ENCODE results near the gene PPP1CC.
"Not testable (repeated sequence)": the region's sequence is repeated elsewhere in the genome, so short reads cannot be mapped to it uniquely, and the experiment has no call there.

The PPP1CC gene

DNA sequence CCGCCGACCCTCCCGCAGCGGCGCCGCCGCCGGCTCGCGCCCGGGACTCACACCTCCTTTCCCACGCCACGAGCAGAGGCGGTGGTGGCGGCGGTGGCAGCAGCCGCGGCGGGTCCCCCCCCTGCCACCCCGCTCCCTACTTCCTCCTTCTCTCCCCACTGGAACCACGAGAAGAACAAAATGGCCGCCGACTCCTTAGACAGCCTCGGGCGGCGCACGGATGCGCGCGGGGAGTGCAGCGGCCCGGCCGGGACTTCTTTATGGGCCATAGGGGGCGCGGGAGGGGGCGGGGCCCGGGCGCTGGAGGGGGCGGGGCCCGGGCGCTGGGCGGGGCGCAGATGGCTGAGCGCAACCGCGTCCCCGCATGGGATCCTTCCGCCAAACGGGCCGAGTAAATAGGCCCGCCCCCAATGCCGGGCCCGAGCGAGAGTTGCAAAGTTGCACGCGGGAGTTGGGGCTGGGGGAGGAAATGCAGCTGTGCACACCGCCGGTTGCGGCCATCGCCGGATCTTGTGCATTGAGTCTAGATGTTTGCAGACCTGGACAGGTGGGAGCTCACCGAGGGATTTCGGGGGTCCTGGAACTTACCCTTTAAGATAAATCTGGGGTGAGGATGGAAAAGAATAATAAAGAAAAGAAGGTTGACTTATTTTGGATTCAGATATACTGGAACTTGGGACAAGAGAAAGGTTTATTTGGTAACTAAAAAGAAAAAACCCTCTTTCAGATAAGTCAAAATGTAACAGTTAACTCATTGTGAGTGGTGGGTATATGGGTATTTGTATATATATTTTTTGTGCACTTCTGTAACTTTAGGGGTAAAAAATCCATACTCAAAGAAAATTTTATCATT is at the start of gene PPP1CC:
TSS of gene PPP1CC (minus strand) at position 174 of the 853 bp plus-strand sequence. CDS start 184 bp downstream, outside the sequence.
- DNase-seq, result peak; percentile 92

GRCh38 chr12:110791589-110791988 is 48.9 kb upstream of the PPP1CC start:
- no peak for DNase-seq

DNA sequence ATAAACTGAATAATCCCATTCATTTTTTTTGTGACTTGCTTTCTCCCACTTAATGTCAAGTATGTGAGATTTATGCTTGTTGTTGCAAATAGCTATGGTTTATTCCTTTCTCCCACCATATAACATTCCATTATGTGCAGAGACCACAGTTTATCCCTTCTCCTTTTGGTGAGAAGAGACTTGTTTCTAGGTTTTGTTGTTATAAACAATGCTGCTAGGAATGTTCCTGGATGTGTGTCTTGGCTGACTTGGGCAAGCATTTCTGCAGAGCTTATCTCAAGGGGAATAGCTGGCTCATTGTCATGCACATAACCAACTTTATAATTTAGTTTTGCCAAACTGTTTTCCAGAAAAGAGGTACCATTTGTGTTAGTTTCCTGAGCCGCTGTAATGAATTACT is 47.6 kb upstream of the PPP1CC start:
- DNase-seq, result no peak

DNA sequence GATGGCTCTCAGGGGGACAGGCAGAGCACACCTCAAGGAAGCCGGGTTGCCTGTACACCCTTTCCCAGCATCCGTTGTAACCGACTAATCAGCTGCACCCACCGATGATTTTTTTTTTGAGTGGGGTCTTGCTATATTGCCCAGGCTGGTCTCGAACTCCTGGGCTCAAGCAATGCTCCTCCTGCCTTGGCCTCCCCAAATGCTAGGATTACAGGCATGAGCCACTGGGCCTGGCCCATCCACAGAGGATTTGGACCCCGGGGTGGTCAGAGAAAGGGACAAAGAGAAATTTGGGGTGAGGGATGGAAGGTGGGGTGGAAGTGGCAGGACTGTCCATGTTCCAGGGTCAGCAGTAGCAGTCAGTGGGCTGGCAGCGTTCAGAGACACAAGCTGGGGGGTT is 43.3 kb upstream of the PPP1CC start:
- no peak for DNase-seq

GRCh38 chr12:110785240-110785639 is 42.5 kb upstream of the PPP1CC start:
- no peak for DNase-seq

DNA sequence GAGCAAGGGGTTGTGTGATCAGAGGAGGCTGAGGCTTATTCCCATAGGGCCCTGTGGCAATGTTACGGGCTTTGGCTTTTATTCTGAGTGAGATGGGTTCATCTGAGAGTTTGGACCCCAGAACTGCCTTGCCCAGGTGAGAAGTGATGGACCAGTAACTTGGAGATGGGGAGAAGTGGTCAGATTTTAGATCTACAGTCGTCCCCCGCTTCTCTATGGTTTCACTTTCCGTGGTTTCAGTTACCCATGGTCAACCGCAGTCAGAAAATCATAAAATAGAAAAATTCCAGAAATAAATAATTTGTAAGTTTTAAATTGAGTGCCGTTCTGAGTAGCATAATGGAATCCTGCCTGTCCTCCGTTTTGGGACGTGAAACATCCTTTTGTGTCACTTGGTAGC is 40.2 kb upstream of the PPP1CC start:
- DNase-seq, result no peak

- no peak for DNase-seq
Observed at GRCh38 chr12:110782094-110782493, 39.4 kb upstream of the PPP1CC start.

- no peak for DNase-seq
Observed at GRCh38 chr12:110780448-110780847, 37.8 kb upstream of the PPP1CC start.

GRCh38 chr12:110778833-110779577 is 36.3 kb upstream of the PPP1CC start:
- no peak for DNase-seq

DNA sequence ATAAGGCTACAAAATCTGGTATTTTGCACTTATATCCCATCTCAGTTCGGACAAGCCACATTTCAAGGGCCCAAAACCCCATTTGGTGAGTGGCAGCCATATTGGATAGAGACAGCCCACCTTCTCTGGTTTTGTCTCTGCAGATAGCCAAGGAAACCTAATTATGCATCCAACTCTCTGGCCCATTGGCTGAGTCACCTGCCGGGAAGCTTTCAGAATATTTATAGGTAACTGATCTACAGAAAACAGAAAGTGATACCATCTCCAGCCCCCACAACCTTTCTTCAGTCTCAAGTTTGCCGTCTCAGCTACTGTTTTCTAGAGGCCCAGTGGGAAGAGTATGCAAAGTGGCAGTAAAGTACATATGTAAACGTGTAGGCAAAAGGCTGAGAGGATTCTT is 33.7 kb upstream of the PPP1CC start:
- no peak for DNase-seq

- no peak for DNase-seq
Observed at GRCh38 chr12:110775997-110776396, 33.3 kb upstream of the PPP1CC start.

DNA sequence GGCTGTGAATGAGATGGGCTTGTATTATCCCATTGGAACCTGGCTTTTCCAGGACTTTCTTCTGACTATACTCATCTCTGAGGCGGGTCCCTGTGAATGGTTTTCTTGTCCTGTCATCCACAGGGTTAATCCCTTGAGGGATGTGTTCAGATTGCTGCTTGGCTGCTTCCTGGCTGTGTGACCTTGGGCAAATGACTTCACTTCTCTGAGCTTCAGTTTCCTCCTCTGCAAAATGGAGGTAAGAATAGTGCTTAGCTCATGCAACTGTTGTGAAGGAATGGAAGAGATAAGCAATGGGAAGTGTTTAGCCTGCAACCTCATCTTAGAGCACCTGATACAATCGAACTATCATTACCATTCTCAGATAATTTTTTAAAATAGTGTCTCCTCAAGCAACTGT is 32.1 kb upstream of the PPP1CC start:
- no peak for DNase-seq

GRCh38 chr12:110768960-110769359 is 26.3 kb upstream of the PPP1CC start:
- no peak for DNase-seq

DNA sequence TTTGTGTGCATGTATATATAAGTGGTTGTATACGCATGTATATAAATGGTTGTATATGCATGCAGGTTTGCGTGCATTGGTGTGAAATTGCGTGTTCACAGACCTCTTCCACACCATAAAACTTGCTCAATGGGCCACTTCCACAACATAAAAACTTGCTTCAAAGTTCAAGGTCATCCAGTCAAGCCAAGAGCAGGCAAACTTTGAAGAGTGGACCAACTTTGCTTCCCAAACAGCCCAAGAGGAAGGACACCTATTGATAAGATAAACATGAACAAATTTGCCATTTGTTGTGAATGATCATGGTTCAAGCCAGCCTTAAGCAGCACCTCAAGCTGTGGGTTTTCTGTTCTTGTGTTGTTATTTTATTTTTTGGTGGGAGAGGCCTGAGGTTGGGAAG is 25.2 kb upstream of the PPP1CC start:
- no peak for DNase-seq

DNA sequence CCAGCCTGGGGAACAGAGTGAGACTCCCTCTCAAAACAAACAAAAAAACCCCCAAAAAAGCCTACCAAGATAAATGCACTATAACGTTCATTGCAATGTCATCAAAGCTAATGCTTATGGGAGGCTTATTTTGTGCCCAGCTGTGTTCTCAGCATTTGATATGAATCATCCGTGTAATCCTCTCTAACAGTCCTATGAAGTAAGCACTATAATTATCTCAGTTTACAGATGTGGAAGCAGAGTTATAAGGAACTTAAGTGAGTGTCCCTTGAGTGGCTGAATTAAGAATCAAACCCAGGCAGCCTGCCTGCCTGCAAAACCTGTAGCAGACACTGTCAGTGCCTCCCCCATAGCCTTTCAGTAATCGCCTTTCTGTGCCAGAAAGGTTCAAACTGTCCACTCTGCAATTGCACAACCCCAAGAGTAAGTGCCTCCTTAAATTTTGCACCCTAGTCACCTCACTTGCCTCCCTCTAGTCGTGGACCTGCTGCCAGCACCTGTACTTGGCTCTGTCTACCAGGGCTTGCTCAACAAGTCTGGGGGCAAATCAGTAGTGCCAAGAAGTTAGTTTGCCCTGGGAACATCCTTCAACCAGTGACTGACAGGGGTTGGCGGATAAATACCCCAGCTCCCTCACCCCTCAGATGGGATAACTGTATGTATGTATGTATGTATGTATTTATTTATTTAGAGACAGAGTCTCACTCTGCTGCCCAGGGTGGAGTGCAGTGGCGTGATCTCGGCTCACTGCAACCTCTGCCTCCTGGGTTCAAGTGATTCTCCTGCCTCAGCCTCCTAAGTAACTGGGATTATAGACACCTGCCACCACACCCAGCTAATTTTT is 23.8 kb upstream of the PPP1CC start:
- no peak for DNase-seq

GRCh38 chr12:110765572-110765971 is 22.9 kb upstream of the PPP1CC start:
- DNase-seq, result not testable (repeated sequence)

DNA sequence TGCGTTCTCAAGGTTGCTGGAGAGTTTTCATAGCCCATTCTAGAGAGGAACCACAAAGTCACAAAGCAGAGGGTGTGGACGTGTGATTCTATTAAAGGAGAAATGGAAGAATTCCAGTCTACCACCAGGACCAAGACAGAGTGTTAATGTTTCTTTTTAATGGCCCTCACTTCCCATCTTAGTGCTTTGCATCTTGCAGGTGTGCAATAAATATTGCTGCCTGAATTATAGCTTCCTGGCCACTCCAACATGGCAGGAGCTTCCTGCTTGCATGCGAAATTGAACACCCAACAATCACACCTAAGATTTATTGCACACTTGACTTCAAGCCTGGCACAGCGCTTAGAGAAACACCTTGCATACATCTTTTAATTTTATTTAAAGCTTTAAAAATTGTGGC is 22.4 kb upstream of the PPP1CC start:
- DNase-seq, result no peak

DNA sequence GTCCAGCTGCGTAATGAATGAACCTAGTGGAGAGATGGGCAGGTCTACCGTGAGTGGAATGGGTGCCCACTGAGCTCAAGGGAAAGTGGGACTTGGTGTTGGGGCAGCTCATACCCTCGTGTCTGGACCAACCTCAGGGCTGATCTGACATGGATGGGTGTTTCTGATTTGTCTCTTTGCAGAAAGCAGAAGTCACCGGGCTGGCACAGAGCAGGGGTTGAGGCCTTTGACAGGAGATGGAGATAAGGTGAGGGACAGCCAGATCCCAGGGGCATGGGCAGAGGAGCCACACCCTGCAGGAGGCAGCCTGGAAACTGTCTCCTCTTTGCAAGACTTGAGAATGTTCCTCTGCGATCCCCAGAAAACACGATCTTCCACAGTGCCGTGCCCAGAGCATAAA is 20.9 kb upstream of the PPP1CC start:
- no peak for DNase-seq

DNA sequence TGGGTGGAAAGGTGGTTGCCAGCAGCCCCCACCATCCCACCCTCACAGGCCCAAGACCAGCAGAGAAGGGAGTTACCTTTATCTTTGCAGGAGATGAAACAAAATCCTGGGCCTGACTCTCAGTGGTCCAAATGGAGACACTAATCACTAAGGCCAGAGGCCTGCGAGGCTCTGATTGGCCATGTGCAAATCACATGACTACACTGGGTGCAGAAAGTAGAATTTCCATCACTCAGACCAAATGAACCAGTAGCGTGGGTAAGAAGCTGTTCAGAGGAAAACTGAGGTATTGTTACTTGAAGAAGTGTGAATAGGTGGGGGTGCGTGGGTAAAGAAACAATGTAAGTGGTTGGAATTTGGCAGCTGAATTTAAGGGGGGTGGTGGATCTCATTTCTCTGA is 20.2 kb upstream of the PPP1CC start:
- no peak for DNase-seq

- DNase-seq, result no peak
Observed at GRCh38 chr12:110760204-110760609, 17.5 kb upstream of the PPP1CC start.

GRCh38 chr12:110758922-110759321 is 16.2 kb upstream of the PPP1CC start:
- DNase-seq, result no peak

- no peak for DNase-seq
Observed at GRCh38 chr12:110756611-110757010, 13.9 kb upstream of the PPP1CC start.

- DNase-seq, result no peak
Observed at GRCh38 chr12:110754101-110754793, 11.6 kb upstream of the PPP1CC start.
